Ovary (tissue), 3 donors: ENCODE results near the gene CATSPERB.

Experiments
- CTCF ChIP-seq, 3 donors: fragments of 450-650 bp in 2 of 3; fragments of 200-600 bp in 1 of 3; IDR thresholded peaks; one replicate each; pipeline versions ENCODE4 v1.5.1 to v1.8.0; 2016 to 2022; ENCODE audit warnings: antibody characterized with exemption in 3 of 3, mild to moderate bottlenecking in 1 of 3
- EP300 ChIP-seq: sonication (generic); formaldehyde crosslinking; IDR thresholded peaks from one replicate; pipeline ENCODE4 v1.6.1; 2017; ENCODE audit warnings: antibody characterized with exemption
- donor health status: DM: no; HTN: no; CAD: no.

- no peak for TF ChIP-seq CTCF (IDR thresholded peaks at IDR 0.05)
- TF ChIP-seq EP300, result no peak
Measured at GRCh38 chr14:91575469-91576208, 156.2 kb downstream of the CATSPERB start.
